Endometrial microvascular endothelial cells (primary cell): Measurements from ENCODE around the gene OSBPL6. TPM values are rescaled to one million over a fixed set of nuclear protein-coding genes. Genes with fewer than 3 reads are reported as not detected.
"Not testable (repeated sequence)": the region's sequence is repeated elsewhere in the genome, so short reads cannot be mapped to it uniquely, and the experiment has no call there.

Experiments
- in situ Hi-C: cut with HindIII; loops from 2 replicates; pipeline ENCODE4 v1.10.0; 2017; ENCODE audit warnings: low sequenced_read_pairs, low pct_unique_long_range_greater_than_20kb; ENCODE audit errors: inconsistent ontology term
- total RNA-seq: library from RNA; depleted of rRNA; stranded (reverse); fragments of >200 nt; gene quantifications from one replicate; pipeline ENCODE4 v1.2.3, GENCODE V29; 2015; ENCODE audit errors: inconsistent ontology term

Gene OSBPL6
- total RNA-seq, 1 donor from 2014 or later: 1.7 TPM

DNA sequence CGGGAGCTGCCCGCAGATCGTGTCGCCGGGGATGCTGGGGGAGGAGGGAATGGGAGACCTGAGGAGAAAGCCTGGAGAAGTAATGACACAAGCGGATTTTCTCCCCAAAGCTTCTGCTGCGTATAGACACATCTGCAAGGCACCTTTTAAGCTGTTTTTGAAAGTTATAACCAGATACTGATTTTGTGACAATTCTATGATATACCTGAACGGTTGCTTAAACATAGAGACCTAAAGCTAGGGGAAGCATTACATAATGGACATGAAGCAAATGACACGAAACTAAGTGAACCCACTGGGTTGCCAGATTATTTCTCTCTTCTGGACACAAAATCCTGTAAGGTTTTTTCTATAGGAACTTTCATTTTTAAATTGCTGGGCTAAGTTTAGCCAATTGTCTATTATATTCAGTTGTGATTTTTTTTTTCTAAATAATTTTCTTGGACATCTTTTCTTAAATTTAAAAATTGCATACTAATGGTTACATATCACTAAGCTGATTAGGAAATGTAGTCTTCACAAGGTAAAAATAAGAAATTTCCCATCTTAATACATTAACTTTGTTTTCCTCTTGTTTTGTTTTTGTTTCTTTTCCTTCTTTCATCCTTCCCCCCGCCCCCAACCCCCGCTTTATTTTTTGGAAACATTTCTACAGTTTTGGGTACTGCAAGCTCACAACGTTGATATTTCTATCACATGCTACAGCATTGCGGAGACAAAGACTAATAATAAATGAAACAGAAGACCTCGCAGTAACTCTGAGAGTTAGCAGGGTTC is 1.3 kb downstream of the OSBPL6 start:
- in situ Hi-C loops: no loop called here

DNA sequence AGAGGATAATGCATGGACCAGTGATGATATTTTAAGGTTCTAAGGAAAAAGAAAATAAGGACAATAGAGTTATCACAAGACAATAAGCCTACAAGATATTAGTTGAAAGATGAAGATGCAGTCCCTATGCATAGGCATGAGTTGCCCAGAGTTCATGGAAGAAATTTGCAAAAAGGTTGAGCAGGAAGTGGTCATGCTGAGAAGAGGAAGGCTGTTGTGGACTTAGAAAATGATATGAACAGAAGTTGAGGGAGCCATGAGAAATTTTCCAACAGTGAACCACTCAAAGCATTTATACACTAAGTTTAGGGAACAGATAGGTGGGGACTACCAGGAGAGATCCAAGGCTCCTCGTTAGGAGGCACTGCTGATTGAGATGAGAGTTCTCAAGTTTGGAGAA is 3.5 kb downstream of the OSBPL6 start:
- in situ Hi-C loops: no loop called here

DNA sequence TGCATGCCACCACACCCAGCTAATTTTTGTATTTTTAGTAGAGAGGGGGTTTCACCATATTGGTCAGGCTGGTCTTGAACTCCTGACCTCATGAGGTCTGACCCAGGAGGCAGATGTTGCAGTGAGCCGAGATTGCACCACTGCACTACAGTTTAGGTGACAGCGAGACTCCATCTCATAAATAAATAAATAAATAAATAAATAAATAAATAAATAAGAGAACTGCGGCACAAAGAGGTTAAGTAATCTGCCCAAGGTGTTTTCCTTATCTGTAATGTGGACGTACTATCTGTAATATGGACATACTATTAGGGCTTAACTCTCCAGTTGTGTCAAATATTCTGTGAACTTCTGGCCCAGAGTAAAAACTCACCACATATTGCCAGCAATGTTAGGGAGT is 4.1 kb downstream of the OSBPL6 start:
- in situ Hi-C loops: not testable (repeated sequence)

DNA sequence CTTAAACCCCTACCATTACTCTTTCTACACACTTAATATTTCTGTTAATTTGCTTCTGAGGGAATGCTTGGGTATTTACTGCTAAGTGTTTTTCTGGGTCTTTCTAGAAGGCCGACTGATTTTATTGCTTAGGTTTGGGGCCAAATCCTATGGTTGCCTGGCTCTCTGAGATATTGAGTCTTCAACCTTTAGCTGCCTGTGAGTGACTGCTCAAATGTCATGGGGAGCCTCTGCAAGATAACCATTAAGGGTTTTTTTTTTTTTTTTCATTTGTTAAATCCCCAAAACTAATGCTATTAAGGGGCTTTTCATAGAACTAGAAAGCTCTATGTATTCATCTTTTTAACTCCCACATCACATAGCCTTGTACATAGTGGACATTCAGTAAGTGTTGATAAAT is 5.0 kb downstream of the OSBPL6 start:
- in situ Hi-C loops: no loop called here

DNA sequence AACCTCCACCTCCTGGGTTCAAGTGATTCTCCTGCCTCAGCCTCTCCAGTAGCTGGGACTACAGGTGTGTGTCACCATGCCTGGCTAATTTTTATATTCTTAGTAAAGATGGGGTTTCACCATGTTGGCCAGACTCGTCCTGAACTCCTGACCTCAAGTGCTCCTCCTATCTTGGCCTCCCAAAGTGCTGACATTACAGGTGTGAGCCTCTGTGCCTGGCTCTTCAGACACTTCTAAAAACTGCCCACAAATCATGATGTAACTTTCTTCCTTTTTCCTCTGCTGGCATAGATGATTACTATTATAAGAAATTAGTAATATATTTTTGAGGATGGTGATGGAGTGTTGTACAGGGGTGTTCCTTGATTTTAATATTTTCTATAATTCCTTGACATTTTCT is 6.0 kb downstream of the OSBPL6 start:
- in situ Hi-C loops: no loop called here

DNA sequence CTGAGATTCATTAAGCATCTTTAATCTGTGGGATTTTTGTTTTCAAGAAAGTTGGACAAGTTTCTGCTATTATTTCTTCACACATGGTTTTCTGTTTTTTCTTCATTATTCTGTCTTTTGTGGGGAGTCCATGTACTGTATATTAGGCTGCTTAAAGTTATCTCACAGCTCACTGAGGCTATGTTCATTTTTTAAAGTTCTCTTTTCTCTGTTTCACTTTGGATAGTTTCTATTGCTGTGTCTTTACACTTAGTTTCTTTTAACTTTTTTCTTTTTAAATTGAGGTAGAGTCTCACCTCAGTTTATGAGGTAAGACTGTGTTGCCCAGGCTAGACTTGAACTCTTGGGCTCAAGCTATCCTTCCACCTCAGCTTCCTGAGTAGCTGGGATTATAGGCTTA is 8.6 kb downstream of the OSBPL6 start:
- in situ Hi-C loops: no loop called here

DNA sequence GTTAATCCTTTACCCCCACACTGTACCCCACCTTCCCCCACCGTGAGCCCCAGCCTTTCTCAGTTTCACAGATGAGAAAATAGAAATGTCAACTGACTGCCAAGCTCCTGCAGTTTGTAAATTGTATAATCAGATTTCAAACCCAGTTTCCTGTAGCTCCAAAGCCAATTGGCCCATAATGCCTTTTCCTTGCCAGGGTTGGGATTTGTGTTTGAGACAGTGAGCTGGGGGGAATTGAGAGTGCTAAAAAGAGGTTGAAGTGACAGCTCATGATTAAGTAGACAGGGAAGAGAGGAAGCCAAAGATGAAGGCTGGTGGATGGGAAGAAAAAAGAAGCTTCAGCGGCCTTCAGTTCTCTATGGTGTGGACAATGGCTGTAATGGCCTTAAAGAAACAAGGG is 10.7 kb downstream of the OSBPL6 start:
- in situ Hi-C loops: no loop called here

DNA sequence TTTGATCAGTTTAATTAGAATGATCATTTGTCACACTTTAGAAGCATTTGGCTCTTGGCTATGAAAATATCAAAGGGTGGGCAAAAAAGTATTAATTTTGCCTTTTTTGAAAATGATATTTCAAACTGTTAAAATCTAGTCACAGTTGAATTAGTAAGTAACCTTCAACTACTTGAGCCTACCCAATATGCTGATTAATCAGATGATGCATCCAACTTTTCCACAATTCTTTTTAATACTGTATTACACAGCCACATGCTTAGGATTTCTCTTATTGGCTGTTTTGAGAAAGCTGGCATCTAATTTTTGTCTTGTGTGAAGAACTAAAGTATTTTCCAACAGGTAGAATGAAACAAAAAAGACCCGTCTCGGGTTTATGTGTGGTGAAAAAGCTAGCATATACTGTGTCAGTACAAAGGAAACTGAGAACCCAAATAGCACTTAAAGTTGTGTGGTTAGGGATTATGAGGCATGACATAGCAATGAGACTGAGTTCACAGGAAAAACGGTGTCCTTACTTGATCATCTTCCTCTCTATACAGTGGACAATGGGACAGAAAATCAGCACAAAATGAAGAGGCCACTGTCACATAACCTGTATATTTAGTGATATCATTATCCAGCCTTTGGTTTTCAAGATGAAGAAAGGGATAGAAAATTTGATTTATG is 11.7 kb downstream of the OSBPL6 start:
- in situ Hi-C loops: no loop called here

DNA sequence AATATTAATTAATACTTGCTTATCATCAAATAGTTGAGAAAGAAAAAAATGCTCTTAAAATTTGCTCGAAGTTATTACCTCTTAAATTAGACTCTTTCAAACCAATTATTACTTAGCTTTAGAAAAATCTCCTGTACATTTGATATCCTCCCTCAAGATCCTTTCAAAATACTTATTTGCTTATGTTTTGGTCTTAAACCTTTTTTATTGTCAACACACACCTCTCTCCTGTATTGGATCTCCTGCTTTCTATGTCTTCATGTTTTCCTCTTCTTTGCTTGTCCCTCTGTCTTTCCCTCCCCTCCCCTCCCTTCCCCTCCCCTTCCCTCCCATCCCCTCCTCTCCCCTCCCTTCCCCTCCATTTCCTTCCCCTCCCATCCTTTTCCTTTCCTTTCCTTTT is 14.0 kb downstream of the OSBPL6 start:
- in situ Hi-C loops: no loop called here

DNA sequence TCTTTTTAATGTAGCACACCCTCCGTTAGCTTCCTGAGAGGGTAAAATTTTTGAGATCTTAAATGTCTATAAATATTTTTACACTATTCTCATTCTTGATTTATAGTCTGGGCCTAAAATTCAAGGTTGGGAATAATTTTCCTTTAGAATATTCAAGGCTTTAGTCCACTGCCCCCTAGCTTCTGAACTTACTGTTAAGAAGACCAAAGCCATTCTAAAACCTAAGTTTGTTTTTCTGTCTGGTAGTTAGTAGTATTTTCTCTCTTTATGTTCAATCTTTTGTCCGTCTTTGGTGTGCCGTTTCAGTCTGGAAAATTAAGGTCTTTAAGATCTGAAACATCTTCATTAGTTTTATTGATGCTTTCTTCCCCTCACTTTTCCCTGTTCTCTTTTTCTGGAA is 14.5 kb downstream of the OSBPL6 start:
- in situ Hi-C loops: no loop called here

DNA sequence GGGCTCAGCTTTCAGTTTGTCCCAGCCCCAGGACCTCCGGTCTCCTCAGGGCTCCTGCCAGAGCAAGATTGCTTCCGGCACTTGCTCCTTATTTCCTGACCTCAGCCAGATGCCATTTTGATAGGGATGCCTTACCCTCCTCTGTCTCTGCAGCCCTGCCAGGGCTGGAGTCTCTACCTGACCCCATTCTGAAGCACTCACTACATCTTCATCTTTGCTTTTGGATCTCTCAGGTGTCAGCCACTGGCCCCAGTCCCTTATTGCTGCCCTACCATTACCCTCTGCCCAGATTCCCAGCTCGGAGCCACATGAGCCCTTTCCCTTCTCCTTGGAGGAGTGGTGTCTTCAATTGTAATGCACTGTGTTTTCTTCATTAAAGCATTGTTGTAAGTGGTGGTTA is 17.1 kb downstream of the OSBPL6 start:
- in situ Hi-C loops: no loop called here

DNA sequence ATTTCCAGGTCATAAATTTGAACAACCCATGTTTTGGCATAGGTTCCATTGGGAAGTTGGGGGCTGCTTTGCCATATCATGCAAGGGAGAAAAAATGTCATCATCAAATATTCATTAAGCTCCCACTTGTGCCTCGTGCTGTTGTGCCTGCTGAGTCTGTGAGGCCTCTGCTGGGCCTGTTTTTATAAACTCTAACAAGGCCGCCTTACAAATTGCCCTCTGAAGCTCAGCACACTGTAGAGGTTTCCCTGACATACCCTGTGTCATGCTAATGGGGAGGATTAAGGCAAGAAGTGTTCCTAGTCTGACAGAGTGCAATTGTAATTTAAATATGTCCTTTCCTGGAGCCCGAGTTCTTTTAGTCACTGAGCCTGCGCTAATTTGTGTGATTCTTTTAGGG is 17.6 kb downstream of the OSBPL6 start:
- in situ Hi-C loops: no loop called here

DNA sequence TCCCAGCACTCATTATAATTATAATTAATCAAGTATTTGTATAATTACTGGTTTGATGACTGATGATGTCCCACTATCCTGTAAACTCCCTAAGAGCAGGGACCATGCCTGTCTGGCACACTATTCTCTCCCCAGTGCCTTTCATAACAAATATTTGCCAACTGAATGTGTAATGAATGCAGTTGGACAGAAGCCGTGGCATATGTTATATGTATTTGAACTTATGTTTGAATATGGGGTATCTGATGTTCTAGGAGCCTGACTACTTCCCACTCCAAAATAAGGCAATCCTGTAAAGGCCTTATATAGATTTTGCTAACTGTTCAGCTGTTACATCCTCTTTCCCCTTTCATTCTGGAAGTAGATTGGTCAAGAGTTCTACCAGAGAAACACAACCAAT is 19.7 kb downstream of the OSBPL6 start:
- in situ Hi-C loops: no loop called here

DNA sequence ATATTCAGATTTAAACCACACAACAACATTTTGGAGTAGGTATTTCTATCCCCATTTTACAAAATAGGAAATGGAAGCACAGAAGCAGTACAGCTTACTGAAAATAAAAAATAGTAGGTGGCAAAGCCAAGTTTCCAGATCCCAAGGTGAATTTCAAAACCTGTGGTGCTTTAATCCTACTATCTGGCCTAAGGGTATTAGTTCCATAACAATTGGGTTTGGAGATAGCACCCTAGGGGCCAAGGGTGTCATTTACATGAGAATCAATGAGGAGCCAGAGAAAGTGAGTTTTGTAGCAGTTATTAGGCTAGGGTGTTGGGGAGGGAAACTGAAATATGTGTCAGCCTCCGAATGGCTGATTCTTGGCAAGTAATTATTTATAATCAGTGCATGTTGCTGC is 24.9 kb downstream of the OSBPL6 start:
- in situ Hi-C loops: no loop called here

DNA sequence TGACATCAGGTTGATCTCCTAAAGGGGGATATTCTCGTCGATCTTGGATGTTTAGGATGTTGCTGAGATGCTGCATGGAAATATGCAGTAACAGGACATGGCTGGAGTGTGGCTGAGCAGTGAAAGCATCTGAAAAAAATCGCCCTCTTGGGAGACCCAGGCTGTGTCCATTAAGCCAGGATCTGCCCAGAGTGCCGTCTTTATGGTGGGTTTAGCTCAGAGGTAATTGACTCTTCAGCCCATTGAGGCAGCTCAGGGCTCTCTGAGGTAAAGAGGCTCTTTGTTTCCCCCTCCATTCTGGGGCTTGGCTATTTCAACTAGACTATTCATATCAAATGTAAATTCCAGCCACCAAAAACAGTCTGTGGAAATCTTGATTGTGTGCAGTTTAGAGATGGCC is 26.5 kb downstream of the OSBPL6 start:
- in situ Hi-C loops: no loop called here

DNA sequence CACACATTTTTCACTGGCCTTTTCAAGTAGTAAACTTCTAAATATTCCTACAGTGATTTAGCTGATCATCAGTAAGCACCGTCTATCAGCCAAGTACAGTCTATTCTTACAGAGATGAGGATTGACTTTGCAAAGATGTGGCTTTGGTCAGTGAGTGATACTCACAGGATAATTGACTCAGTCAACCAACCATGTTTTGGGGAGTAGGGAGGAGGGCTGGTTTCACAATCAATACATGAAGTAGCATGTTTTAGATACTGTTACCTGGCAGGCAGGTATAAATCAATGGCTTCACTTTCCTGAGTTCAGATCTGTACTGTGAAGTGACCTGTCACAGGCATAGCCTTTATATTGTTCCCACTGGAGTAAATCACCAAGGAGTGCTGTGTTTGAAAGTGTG is 27.2 kb downstream of the OSBPL6 start:
- in situ Hi-C loops: no loop called here

DNA sequence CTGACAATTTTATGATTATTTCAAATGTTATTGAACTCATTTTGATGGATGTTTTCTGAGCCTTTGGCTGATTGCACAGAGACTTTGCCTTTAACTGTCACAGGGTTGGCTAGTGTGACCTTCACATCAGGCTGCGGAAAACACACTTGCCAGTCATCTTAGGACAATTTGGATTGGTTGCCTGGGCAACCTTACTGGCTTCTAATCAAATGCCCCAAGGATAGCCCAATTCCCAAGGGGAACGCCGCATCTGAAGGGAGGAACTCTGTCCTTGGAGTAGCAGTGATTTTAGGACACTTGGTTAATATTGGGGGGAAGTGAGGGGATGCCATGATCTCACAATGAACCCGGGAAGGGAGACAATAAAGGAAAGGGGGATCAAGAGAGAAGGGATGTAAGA is 29.5 kb downstream of the OSBPL6 start:
- in situ Hi-C loops: no loop called here

DNA sequence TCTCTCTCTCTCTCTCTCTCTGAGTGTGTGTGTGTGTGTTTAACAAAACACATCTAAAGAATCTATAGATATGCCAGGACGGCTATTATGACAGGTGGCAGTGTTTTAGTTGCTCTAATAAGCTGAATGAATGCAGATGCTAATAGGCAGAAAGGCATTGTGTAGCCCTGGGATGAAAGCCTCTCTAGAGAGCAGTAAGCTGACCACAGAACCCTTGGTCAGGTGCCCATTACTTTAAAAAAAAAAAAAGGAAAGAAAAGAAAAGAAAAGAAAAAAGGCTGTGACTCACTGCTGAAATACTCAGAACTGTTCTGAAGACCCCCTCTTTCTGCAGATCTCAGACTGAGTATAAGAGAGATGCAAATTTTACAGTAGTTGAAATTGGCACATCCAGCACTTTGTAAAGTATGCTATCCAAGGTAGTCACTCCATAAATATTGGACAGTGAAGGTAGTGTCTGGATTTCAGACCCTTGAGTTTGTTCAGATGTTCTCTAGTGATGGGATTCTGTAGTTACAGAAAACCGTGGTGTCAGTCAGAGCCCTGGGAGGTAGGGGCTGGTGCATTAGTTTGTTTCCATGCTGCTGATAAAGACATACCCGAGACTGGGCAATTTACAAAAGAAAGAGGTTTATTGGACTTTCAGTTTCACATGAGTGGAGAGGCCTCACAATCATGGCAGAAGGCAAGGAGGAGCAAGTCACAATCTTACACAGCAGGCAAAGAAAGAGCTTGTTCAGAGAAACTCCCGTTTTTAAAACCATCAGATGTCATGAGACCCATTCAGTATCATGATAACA is 30.9 kb downstream of the OSBPL6 start:
- in situ Hi-C loops: no loop called here

DNA sequence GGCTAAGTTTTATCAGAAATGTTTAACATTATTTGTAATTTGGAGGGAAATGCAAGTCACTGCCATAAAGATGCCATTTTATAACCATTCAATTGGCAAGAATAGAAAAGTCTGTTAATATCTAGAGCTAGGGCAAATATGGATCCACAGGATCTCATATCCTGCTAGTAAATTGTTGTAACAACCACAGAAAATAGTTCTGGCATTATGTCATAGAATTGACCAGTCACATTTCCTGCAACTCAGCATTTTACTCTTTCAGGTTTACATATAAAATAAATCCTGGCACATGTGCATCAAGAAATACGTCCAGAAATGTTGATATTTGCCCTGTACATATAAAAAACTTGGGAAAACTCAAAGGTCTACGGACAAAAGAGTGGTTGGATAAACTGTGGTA is 32.9 kb downstream of the OSBPL6 start:
- in situ Hi-C loops: no loop called here

DNA sequence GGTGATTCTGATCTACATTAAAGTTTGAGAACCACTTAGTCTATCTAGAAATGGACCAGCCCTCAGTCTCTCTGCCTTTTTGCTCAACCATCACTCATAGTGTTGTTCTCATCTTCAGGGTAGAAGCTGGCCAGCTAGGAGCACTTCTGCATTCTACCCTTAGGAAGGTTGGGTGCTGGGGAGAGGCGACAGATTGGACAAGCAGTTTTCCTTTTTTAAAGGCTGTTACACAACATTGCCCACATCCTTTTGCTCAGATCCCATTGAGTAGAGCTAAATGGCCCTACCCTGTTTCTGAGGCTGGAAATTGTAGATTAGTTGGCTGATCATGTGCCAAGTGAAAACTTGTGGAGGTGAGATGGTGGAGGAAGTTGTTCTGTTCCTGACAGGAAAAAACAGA is 35.6 kb downstream of the OSBPL6 start:
- in situ Hi-C loops: no loop called here
